ENCODE data around the gene GABPA.
"Not testable (repeated sequence)": the region's sequence is repeated elsewhere in the genome, so short reads cannot be mapped to it uniquely, and the experiment has no call there.

GABPA gene

GRCh38 chr21:25742900-25743299 lies 8.1 kb downstream of the GABPA start:
- DNase-seq, result peak in 1 of 2 experiments; percentile 22

- no peak for DNase-seq
Observed at GRCh38 chr21:25744854-25745253, 10.1 kb downstream of the GABPA start.

GRCh38 chr21:25750085-25750484 lies 15.3 kb downstream of the GABPA start:
- no peak for DNase-seq

GRCh38 chr21:25752416-25752815 lies 17.6 kb downstream of the GABPA start:
- no peak for DNase-seq

- no peak for DNase-seq
Observed at GRCh38 chr21:25756190-25756932, 21.6 kb downstream of the GABPA start.

GRCh38 chr21:25757531-25757930 lies 22.8 kb downstream of the GABPA start:
- DNase-seq, result no peak

- no peak for DNase-seq
Observed at GRCh38 chr21:25759573-25759972, 24.8 kb downstream of the GABPA start.

- DNase-seq, result no peak
Observed at GRCh38 chr21:25760061-25760460, 25.3 kb downstream of the GABPA start.

- DNase-seq, result no peak
Observed at GRCh38 chr21:25760677-25761076, 25.9 kb downstream of the GABPA start.

GRCh38 chr21:25764065-25764464 lies 29.3 kb downstream of the GABPA start:
- no peak for DNase-seq

- DNase-seq, result no peak
Observed at GRCh38 chr21:25767921-25768320, 33.1 kb downstream of the GABPA start.

- no peak for DNase-seq
Observed at GRCh38 chr21:25772686-25773085, 37.9 kb downstream of the GABPA start.

- DNase-seq, result no peak
Observed at GRCh38 chr21:25776440-25776839, 41.7 kb downstream of the GABPA start.

GRCh38 chr21:25778126-25778875 lies 43.5 kb downstream of the GABPA start:
- DNase-seq, result not testable (repeated sequence)

- no peak for DNase-seq
Observed at GRCh38 chr21:25788677-25789076, 53.9 kb downstream of the GABPA start.

GRCh38 chr21:25790122-25790877 lies 55.5 kb downstream of the GABPA start:
- DNase-seq, result peak; percentile 64 to 80

GRCh38 chr21:25790878-25791204 lies 56.1 kb downstream of the GABPA start:
- no peak for DNase-seq

GRCh38 chr21:25791319-25791718 lies 56.5 kb downstream of the GABPA start:
- peak in 1 of 2 experiments; percentile 52 for DNase-seq

- peak; percentile 84 to 91 for DNase-seq
Observed at GRCh38 chr21:25801217-25802014, 66.6 kb downstream of the GABPA start.

GRCh38 chr21:25806060-25806459 lies 71.3 kb downstream of the GABPA start:
- no peak for DNase-seq

- no peak for DNase-seq
Observed at GRCh38 chr21:25807191-25807590, 72.4 kb downstream of the GABPA start.

- no peak for DNase-seq
Observed at GRCh38 chr21:25809013-25809412, 74.2 kb downstream of the GABPA start.

GRCh38 chr21:25811186-25811585 lies 76.4 kb downstream of the GABPA start:
- no peak for DNase-seq
